Esophagus squamous epithelium (tissue), 5 donors: ENCODE data around the gene ZMAT5. TPM values are rescaled to one million over a fixed set of nuclear protein-coding genes. Genes with fewer than 3 reads are reported as not detected.

ENCODE experiments used
- DNase-seq: peaks from one replicate; lab custom pipeline; 2025; lab: John Stamatoyannopoulos, UW
- H3K27ac ChIP-seq, 4 donors: fragments of 200-600 bp; sonication (generic); one replicate each; pipeline ENCODE4 v1.5.1; 2016 to 2019; ENCODE audit warnings: mild to moderate bottlenecking in 1 of 4
- H3K27me3 ChIP-seq, 4 donors: fragments of 200-600 bp; sonication (generic); 1 replicate in 3 of 4; 2 replicates in 1 of 4; pipeline versions ENCODE4 v1.5.1 to v1.6.0; 2017 to 2021; ENCODE audit warnings: antibody characterized with exemption in 1 of 4
- H3K36me3 ChIP-seq, 3 donors: fragments of 200-600 bp; sonication (generic); one replicate each; pipeline ENCODE4 v1.5.1; 2016 to 2019
- H3K4me1 ChIP-seq, 3 donors: fragments of 200-600 bp; sonication (generic); one replicate each; pipeline ENCODE4 v1.5.1; 2017 to 2019
- H3K4me3 ChIP-seq, 4 donors: fragments of 200-600 bp; sonication (generic); 1 replicate in 3 of 4; 2 replicates in 1 of 4; pipeline ENCODE4 v1.5.1; 2016 to 2019; ENCODE audit warnings: mild to moderate bottlenecking in 2 of 4, moderate library complexity in 1 of 4
- H3K9me3 ChIP-seq, 3 donors: fragments of 200-600 bp; sonication (generic); one replicate each; pipeline ENCODE4 v1.5.1; 2016 to 2019
- POLR2A ChIP-seq, 4 donors: fragments of 450-650 bp; IDR thresholded peaks; one replicate each; pipeline ENCODE4 v1.6.1; 2017; ENCODE audit warnings: antibody characterized with exemption in 4 of 4, mild to moderate bottlenecking in 4 of 4, moderate library complexity in 3 of 4
- WGBS, 2 donors: methylation state at CpG; one replicate each; pipeline ENCODE4 v1.1.5; 2018; 5-methylcytosine and 5-hydroxymethylcytosine counted together
- intact Hi-C: fragments of 100-400 bp; cut with DNase I; formaldehyde crosslinking; loops from one replicate; pipeline ENCODE4 v1.15.0; 2022
- total RNA-seq, 4 donors: library from RNA; depleted of rRNA; stranded (reverse); fragments of >200 nt; gene quantifications; one replicate each; pipeline ENCODE4 v1.1.0, GENCODE V29; 2016
- TF ChIP-seq, protein P1 (sequence below), 6 experiments: fragments of 450-650 bp in 4 of 6; fragments of 200-600 bp in 2 of 6; sonication (generic) in 2 of 6; IDR thresholded peaks; one replicate each; pipeline ENCODE4 v1.5.1; 2016 to 2019; ENCODE audit warnings: antibody characterized with exemption in 6 of 6, mild to moderate bottlenecking in 4 of 6, moderate library complexity in 4 of 6
- donor health status: DM: yes; HTN: yes; CAD: no.

ZMAT5 gene
- total RNA-seq, 4 donors from 2014 or later: 10.1 to 43.8 (median 18.1) TPM

DNA sequence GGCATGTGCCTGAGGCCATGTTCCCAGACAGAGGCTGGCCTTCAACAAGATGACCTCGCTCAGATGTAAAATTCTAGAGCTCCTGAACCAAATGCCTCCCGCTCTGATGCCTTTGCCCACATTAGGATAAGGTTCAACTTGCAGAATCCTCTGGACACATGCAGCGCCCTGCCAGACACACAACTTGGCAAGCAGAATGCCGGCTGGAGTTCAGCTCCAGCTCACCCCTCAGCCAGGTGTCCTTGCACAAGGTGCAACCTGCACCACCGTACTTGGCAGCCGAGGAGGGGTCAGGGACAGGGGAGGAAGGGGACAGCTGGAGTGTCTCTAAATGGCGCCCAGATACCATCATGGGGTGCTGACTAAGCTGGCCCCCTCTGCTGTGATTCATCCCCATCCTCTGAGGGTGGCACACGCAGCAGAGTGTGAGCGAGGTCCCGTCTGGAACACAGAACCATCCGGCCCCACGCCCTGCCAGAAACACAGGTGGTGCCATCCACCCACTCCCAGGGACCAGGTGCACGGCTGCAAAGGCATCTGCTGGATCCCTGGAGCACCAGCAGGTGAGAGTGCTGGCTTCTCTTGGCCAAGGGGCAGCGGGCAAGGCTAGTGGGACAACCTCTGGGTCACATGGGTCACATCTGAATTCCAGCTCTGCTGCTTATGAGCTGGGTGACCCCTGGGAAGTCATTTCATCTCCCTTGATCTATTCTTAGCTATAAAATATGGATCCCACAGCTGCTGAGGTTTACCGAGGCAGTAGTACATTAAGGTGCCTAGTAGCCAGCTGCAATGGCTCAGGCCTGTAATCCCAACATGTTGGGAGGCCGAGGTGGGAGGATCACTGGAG, 12.8 kb downstream of the ZMAT5 start:
- DNase-seq: no peak
- Histone ChIP-seq H3K4me1 (peaks cover 0 to 6% (median 0%) of the 10 kb centered on the region in 3 donors), H3K36me3 (peaks cover 0 to 23% (median 0%) of the 10 kb centered on the region in 3 donors), H3K9me3 (no peaks in the 10 kb centered on the region), H3K27ac (no peak overlapping the region), H3K4me3 (no peak overlapping the region), H3K27me3 (no peaks in the 10 kb centered on the region)
- intact Hi-C loops: no loop called here
- TF ChIP-seq, protein P1, sequence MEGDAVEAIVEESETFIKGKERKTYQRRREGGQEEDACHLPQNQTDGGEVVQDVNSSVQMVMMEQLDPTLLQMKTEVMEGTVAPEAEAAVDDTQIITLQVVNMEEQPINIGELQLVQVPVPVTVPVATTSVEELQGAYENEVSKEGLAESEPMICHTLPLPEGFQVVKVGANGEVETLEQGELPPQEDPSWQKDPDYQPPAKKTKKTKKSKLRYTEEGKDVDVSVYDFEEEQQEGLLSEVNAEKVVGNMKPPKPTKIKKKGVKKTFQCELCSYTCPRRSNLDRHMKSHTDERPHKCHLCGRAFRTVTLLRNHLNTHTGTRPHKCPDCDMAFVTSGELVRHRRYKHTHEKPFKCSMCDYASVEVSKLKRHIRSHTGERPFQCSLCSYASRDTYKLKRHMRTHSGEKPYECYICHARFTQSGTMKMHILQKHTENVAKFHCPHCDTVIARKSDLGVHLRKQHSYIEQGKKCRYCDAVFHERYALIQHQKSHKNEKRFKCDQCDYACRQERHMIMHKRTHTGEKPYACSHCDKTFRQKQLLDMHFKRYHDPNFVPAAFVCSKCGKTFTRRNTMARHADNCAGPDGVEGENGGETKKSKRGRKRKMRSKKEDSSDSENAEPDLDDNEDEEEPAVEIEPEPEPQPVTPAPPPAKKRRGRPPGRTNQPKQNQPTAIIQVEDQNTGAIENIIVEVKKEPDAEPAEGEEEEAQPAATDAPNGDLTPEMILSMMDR (IDR thresholded peaks at IDR 0.05): no peak
- no peak for TF ChIP-seq POLR2A (IDR thresholded peaks at IDR 0.05)
- WGBS, 2 donors: 79 to 93% methylated on average over 3 to 9 of the region's 16 CpGs

DNA sequence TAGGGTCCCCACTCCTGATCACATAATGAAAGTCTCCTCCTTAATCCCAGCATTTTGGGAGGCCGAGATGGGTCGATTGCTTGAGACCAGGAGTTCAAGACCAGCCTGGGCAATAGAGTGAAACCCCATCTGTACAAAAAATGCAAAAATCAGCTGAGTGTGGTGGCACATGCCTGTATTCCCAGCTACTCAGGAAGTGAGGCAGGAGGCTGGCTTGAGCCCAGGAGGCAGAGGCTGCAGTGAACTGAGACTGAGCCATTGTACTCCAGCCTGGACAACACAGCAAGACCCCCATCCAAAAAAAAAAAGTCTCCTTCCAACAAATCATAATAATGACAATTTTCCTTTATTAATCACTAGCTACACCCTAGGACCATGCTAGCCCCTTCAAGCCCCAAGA, 15.1 kb downstream of the ZMAT5 start:
- no peak for DNase-seq
- Histone ChIP-seq H3K36me3 (peaks cover 2 to 44% (median 3%) of the 10 kb centered on the region in 3 donors), H3K27me3 (no peaks in the 10 kb centered on the region), H3K9me3 (no peaks in the 10 kb centered on the region), H3K4me1 (peaks cover 0 to 30% (median 0%) of the 10 kb centered on the region in 3 donors), H3K27ac (no peak overlapping the region), H3K4me3 (no peak overlapping the region)
- no peak for TF ChIP-seq POLR2A (IDR thresholded peaks at IDR 0.05)
- TF ChIP-seq, protein P1 (IDR thresholded peaks at IDR 0.05): no peak
- intact Hi-C loops: no loop called here
- WGBS, 2 donors: no CpG with 5 or more reads among the region's 2 CpGs

DNA sequence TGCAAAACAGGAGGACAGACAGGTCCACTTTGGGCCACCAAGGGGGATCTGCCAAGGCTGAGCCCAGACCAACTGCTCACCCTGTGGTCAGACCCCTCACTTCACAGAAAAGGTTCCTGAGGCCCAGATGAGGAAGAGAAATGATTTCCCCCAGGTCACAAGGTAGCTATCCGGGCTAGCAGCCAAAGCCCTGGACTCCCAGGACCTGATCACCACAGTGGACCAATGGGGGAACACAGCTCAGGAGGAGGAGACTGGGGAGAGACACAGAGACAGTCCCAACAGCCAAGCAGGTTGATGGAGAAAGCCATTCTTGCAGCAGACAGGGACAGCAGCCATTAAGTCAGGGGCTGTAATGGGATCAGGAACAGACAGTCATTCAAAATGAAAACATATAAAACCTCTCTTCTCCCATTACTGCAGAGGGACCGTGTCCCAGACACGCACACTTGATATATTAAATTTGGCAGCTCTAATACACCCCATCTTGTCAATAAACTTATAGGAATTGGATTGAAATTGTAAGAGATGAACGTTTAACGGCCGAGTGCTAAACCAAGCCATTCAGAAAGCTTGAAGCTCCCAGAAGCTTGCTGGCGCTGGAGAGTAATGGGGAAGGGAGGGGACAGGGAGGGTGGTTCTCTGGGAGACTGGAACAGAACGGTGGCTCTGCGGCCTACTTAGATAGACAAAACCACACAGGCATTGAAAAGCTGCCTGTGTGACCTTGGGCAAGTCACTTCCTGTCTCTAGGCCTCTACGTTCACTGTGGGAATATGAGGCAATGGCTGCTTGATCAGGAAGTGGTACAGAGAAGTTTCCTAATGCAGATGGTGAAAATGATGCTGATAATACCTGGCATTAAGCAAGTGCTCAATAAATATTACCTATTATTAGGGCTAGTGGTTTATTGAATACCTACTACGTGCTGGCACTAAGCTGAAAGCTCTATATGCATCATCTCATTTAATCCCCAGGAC, 16.0 kb downstream of the ZMAT5 start:
- H3K4me1 ChIP-seq: peaks cover 0 to 32% (median 0%) of the 10 kb centered on the region in 3 donors
- DNase-seq: no peak
- intact Hi-C loops: no loop called here
- no peaks in the 10 kb centered on the region for H3K27me3 ChIP-seq
- no peak overlapping the region for H3K27ac ChIP-seq
- WGBS, 2 donors: 63 to 65% methylated on average over 10 to 11 of the region's 11 CpGs
- no peaks in the 10 kb centered on the region for H3K9me3 ChIP-seq
- TF ChIP-seq, protein P1 (IDR thresholded peaks at IDR 0.05): no peak
- TF ChIP-seq POLR2A (IDR thresholded peaks at IDR 0.05): no peak
- peaks cover 3 to 52% (median 5%) of the 10 kb centered on the region in 3 donors for H3K36me3 ChIP-seq
- no peak overlapping the region for H3K4me3 ChIP-seq

DNA sequence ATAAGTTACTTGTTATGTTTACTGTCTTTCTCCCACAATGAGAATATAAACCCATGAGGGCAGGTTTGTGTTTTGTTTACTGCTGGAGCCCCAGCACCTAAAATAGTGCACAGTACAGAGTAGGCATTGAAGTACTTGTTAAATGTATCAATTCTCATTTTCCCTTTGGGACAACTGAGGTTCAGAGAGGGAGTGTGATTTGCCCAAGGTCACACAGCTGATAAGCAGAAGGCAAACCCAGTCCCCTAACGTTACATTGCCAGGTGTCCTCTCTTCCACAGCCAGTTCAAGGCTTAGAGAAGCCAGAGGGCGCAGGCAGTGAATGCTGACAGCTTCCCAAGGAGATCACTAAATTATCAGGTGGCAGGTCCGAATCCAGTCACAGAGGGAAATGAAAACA, 16.8 kb downstream of the ZMAT5 start:
- TF ChIP-seq, protein P1 (IDR thresholded peaks at IDR 0.05): no peak
- no peak for TF ChIP-seq POLR2A (IDR thresholded peaks at IDR 0.05)
- no peak overlapping the region for H3K4me3 ChIP-seq
- no peaks in the 10 kb centered on the region for H3K27me3 ChIP-seq
- H3K9me3 ChIP-seq: no peaks in the 10 kb centered on the region
- no peak overlapping the region for H3K27ac ChIP-seq
- peaks cover 3 to 55% (median 5%) of the 10 kb centered on the region in 3 donors for H3K36me3 ChIP-seq
- DNase-seq: no peak
- 100% methylated on average over 3 of the region's 3 CpGs; no CpG with 5 or more reads in 1 of the 2 donors for WGBS, 2 donors
- intact Hi-C loops: no loop called here
- peaks cover 0 to 41% (median 5%) of the 10 kb centered on the region in 3 donors for H3K4me1 ChIP-seq
